Activated naive CD4-positive, alpha-beta T cell treated with anti-CD3 and anti-CD28 coated beads, Interleukin-2, amount 10 ng/mL, durations not matched to agents 7 days and 5 days (primary cell): ENCODE data around the gene USP10.

Source experiments
- CTCF ChIA-PET: fragments of 350-600 bp; sonication (Branson Sonifier 250); formaldehyde crosslinking; loops from one replicate; lab custom pipeline; 2021; ENCODE audit warnings: antibody characterized with exemption; lab: Charles Lee
- DNase-seq: peaks from one replicate; pipeline ENCODE4 v3.0.0-alpha.2; 2020
- H3K27ac Mint-ChIP-seq: one replicate; pipeline ENCODE4 v1.8.0; 2021; ENCODE audit warnings: mild to moderate bottlenecking, moderate library complexity, mixed read lengths
- H3K27me3 Mint-ChIP-seq: one replicate; pipeline ENCODE4 v1.8.0; 2021; ENCODE audit warnings: mild to moderate bottlenecking, mixed read lengths
- H3K36me3 Mint-ChIP-seq: one replicate; pipeline ENCODE4 v1.8.0; 2021; ENCODE audit warnings: mixed read lengths
- H3K4me1 Mint-ChIP-seq: one replicate; pipeline ENCODE4 v1.8.0; 2021; ENCODE audit warnings: mixed read lengths
- H3K4me3 Mint-ChIP-seq: one replicate; pipeline ENCODE4 v1.8.0; 2021; ENCODE audit warnings: mild to moderate bottlenecking, moderate library complexity, mixed read lengths
- H3K9me3 Mint-ChIP-seq: one replicate; pipeline ENCODE4 v1.8.0; 2021; ENCODE audit warnings: mixed read lengths

The USP10 gene

DNA sequence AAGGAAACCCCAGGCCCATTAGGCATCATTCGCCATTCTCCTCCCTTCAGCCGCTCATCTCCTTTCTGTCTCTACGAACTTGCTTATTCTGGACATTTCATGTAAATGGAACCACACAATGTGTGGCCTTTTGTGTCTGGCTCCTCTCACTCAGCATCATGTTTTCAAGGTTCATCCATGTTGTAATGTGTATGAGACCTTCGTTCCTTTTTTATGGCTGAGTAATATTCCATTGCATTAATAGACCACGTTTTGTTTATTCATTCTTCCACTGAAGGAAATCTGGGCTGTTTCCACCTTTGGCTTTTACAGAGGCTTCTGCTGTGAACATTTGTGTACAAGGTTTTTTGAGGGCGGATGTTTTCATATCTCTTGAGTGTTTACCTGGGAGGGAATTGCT lies 123.2 kb downstream of the USP10 start:
- no peak overlapping the region for H3K27ac Mint-ChIP-seq
- CTCF ChIA-PET: no interaction called here
- no peaks in the 10 kb centered on the region for H3K9me3 Mint-ChIP-seq

DNA sequence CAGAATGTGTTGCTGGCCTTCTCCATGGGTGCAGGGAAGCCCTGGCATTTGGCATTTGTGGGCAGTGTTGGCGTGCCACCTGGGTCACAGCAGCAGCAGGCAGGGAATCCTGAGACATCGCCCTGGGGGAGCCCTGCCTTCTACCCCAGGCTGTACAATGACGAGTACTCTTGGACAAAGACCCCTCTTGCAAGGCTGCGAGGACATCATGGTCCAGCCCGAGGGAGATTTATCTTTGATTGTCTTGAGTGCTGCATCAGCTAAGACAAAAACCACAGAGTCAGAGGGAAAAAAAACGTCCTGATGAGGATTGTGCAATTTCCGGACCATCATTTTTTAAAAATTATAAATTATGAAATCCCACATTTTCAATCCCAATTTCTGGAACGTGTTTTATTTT lies 123.7 kb downstream of the USP10 start:
- no peak for DNase-seq
- Mint-ChIP-seq H3K4me3 (no peak overlapping the region), H3K27me3 (peaks cover 65% of the 10 kb centered on the region), H3K27ac (no peak overlapping the region), H3K9me3 (no peaks in the 10 kb centered on the region), H3K4me1 (peaks cover 9% of the 10 kb centered on the region), H3K36me3 (no peaks in the 10 kb centered on the region)
- CTCF ChIA-PET: no interaction called here

More for the DNA sequence above, 123.2 kb downstream of the USP10 start:
- H3K4me1 Mint-ChIP-seq: peaks cover 9% of the 10 kb centered on the region
- H3K4me3 Mint-ChIP-seq: no peak overlapping the region
- no peaks in the 10 kb centered on the region for H3K36me3 Mint-ChIP-seq
- DNase-seq: no peak
- peaks cover 70% of the 10 kb centered on the region for H3K27me3 Mint-ChIP-seq

DNA sequence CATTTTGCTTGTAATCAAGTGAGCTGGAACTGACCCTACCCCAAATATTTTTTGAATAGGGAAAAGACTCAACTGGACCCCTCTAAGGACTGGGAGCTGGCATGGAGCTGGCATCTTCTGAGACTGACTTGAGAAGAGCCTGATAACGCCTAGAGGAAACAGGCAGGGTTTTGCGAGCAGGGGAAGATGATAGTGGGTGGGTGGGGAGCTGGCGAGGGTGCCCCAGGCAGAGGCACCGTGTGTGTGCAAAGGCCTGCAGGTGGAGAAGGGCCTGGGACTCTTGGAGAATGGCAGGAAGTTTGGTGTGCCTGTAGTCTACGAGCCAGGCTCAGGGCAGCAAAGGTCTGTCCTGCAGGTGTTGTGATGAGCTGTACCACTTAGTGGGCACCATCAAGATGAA lies 124.1 kb downstream of the USP10 start:
- H3K27me3 Mint-ChIP-seq: peaks cover 63% of the 10 kb centered on the region
- H3K4me3 Mint-ChIP-seq: no peak overlapping the region
- DNase-seq: no peak
- H3K36me3 Mint-ChIP-seq: no peaks in the 10 kb centered on the region
- no peak overlapping the region for H3K27ac Mint-ChIP-seq
- H3K4me1 Mint-ChIP-seq: peaks cover 9% of the 10 kb centered on the region
- CTCF ChIA-PET: no interaction called here
- H3K9me3 Mint-ChIP-seq: no peaks in the 10 kb centered on the region

DNA sequence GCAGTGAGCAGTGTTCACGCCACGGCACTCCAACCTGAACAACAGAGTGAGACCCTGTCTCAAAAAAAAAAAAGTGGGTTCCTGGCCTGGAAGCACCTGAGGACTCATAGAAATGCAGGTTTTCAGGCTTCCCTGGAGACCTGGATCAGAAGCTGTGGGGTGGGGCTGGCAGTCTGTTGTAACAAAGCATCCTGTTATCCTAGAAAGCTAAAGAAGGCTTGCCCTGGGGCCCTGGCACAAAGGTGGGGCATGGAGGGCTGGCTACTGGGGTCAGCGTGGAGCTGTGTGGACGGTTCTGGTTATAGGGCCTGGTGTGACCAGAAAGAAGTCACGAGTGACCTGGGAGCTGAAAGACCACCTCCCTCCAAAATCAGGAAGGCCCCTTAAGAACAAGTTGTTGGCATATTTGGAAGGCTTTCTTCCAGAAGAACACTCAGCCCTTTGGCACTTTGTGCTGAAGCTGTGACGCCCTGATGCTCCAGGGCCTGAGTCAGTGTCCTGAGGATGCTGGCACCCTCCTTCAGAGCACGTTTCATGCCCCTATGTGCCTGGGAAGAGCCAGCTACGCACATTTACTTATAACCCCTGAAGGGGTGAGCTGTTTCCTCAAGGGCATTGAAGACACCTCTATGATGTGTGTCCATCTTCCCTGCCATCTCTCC lies 126.2 kb downstream of the USP10 start:
- no peak for DNase-seq
- Mint-ChIP-seq H3K4me3 (no peak overlapping the region), H3K27ac (no peak overlapping the region), H3K36me3 (no peaks in the 10 kb centered on the region), H3K9me3 (no peaks in the 10 kb centered on the region), H3K27me3 (peaks cover 51% of the 10 kb centered on the region), H3K4me1 (no peaks in the 10 kb centered on the region)
- CTCF ChIA-PET: interaction anchor here (1.3 to 1.7 kb wide), 2 partner anchors 126 to 153 kb away, joined by 3 to 6 read pairs; no protein-coding TSS in a partner anchor

DNA sequence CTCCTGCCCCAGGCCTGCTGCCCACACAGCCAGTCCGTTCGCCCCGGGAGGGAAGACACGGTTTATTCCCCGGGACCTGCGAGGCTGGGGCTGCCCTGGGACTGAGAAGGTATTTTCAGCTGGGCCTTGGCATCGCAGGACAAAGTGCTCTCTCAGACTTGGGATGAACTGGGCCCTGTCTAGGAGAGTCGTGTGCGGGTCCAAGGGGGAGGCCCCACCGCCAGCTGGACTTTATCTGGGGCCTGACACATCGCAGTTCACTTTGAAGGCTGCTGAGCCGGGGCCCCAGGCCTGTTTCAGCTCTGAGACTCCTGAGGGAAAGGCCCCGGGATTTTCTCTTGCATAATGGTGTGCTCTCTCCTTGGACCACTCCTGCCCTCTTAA lies 126.8 kb downstream of the USP10 start:
- no peak overlapping the region for H3K27ac Mint-ChIP-seq
- no peaks in the 10 kb centered on the region for H3K36me3 Mint-ChIP-seq
- CTCF ChIA-PET: interaction anchor here (1.3 to 1.7 kb wide), 2 partner anchors 126 to 154 kb away, joined by 3 to 6 read pairs; no protein-coding TSS in a partner anchor
- no peaks in the 10 kb centered on the region for H3K4me1 Mint-ChIP-seq
- no peak overlapping the region for H3K4me3 Mint-ChIP-seq
- H3K9me3 Mint-ChIP-seq: no peaks in the 10 kb centered on the region
- peaks cover 46% of the 10 kb centered on the region for H3K27me3 Mint-ChIP-seq
- no peak for DNase-seq

DNA sequence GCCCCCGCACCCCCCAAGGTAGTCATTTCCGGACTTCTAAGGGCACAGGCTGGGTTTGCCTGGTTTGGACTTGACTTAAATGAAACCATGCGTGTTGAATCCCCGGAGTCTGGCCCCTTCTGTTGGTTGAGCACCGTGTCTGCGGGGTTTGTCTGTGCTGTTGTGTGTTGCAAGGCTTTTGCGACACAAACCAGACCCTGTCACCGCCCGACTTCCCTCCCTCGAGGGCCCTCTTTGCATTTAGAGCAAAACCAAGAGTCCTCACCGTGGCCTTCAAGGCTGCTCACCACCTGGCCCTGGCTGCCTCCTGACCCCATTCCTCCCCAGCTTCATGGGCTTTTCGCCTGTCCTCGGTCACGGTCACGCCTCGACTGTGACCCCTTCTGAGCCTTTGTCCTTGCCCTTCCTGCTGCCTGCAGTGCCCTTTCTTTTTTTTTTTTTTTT lies 127.4 kb downstream of the USP10 start:
- no peaks in the 10 kb centered on the region for H3K4me1 Mint-ChIP-seq
- H3K9me3 Mint-ChIP-seq: no peaks in the 10 kb centered on the region
- no peak overlapping the region for H3K27ac Mint-ChIP-seq
- CTCF ChIA-PET: interaction anchor here (1.3 kb wide), 1 partner anchor 125 kb away, joined by 3 read pairs; no protein-coding TSS in a partner anchor
- H3K27me3 Mint-ChIP-seq: peaks cover 40% of the 10 kb centered on the region
- no peak for DNase-seq
- H3K36me3 Mint-ChIP-seq: no peaks in the 10 kb centered on the region
- no peak overlapping the region for H3K4me3 Mint-ChIP-seq

DNA sequence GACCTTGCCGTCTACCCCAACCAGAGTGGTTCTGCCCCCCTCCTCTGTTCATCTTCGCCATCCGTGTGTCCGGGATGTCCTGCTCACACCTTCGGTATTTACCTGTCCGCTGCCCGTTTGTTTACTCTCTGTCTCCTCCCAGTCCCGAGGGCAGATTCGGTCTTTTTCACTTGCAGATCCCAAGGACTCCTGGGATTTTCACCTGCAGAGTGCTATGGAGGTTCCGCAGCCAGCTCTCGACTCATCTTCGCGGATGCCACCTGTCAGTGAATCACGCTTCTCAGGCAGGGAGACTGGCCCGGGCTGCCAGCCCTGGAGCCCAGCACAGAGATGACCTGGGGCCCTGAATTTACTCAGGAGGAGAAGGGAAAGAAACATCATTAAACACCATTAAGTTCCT lies 128.1 kb downstream of the USP10 start:
- Mint-ChIP-seq H3K4me3 (no peak overlapping the region), H3K27me3 (peaks cover 36% of the 10 kb centered on the region), H3K27ac (no peak overlapping the region), H3K36me3 (no peaks in the 10 kb centered on the region), H3K4me1 (no peaks in the 10 kb centered on the region), H3K9me3 (no peaks in the 10 kb centered on the region)
- CTCF ChIA-PET: no interaction called here
- no peak for DNase-seq

DNA sequence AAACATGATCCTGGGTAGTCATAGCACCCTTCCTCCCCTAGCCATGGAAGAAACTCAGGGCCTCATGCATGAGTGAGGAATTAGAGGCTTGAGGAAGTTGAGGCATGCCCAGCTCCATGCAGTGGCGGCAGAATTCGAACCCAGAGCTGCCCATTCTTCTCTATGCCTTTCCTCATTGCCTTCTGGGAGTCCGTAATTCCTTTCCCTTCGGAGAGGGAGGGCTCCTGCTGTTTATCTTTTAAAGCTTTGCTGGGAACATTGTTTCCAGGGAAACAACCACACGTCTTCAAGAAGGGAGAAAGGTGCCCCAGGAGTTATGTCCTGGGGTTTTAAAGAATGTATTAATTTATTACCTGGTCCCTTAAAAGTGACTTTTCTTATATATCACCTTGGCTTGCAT lies 128.5 kb downstream of the USP10 start:
- peaks cover 35% of the 10 kb centered on the region for H3K27me3 Mint-ChIP-seq
- H3K36me3 Mint-ChIP-seq: no peaks in the 10 kb centered on the region
- DNase-seq: no peak
- no peak overlapping the region for H3K4me3 Mint-ChIP-seq
- H3K4me1 Mint-ChIP-seq: no peaks in the 10 kb centered on the region
- no peaks in the 10 kb centered on the region for H3K9me3 Mint-ChIP-seq
- no peak overlapping the region for H3K27ac Mint-ChIP-seq
- CTCF ChIA-PET: interaction anchor here (0.7 kb wide), 1 partner anchor 345 kb away, joined by 3 read pairs; no protein-coding TSS in a partner anchor
